ENCODE measurements around the gene DIAPH2.

GRCh38 chrX:97175147-97175546, 490.5 kb downstream of the DIAPH2 start:
- TF ChIP-seq CTCF (IDR thresholded peaks at IDR 0.05) (no peak), EP300 (IDR thresholded peaks at IDR 0.05) (no peak), POLR2AphosphoS5 (IDR thresholded peaks at IDR 0.05) (no peak)

Measured in esophagus muscularis mucosa (tissue), 4 donors.